ENCODE data around the gene PTPN4. TPM values are rescaled to one million over a fixed set of nuclear protein-coding genes. Genes with fewer than 3 reads are reported as not detected.
A peak's percentile ranks its signal among the peaks of the same experiment; 100 is the strongest.

Gene PTPN4
- total RNA-seq, 1 experiment from 2014 or later, result 80.5 TPM

DNA sequence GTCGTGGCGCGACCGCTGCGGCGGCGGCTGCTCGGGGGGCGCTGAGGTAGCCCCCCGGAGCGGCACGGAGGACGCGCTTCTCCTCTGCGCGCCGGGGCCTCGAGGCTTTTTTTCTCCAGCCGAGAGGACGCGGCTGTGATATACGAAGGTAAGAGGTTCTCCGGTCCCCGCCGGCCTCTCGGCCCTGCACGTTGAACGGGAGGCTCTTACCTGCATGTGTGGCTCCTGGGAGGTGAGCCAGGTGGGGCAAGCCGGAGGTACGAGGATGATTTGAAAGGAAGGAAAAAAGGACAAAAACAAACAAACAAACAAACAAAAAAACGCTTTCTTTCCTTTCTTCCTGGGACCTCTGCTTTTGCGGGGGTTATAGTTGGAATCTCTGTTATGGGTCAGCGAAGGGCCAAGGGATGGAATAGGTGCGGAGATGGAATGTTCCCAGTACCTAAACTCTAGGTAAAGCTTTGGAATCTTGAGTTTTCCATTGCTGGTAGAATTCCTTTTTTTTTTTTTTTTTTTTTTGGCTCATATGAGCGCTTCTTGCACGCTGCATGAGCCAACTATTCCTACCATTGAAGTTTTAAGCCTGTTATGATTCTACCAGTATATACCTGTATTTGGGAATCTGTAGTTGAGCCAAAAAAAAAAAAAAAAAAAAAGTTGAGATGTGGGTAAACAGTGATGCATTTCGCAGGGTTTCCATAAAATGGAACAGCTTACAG lies 674 bp downstream of the PTPN4 start:
- Histone ChIP-seq H3K23ac (ENCODE audit: insufficient read length, low read depth, low read length) (no peak overlapping the region), H2BK5ac (ENCODE audit: insufficient read length, low read length) (peak overlapping the region; percentile 18), H3K14ac (ENCODE audit: insufficient read depth, low read length) (peak overlapping the region; percentile 80), H3K4me2 (ENCODE audit: insufficient read depth, insufficient read length, low read length) (peak overlapping the region; percentile 90), H2AFZ (ENCODE audit: low read length) (peak overlapping the region; percentile 9), H2BK15ac (ENCODE audit: low read depth, low read length) (no peak overlapping the region), H2BK120ac (ENCODE audit: low read depth, low read length, poor library complexity, severe bottlenecking) (peak overlapping the region; percentile 82), H3K56ac (ENCODE audit: insufficient read length, low read depth, low read length) (no peak overlapping the region), H3K9me3 (ENCODE audit: control insufficient read depth, low read depth, low read length) (no peaks in the 10 kb centered on the region), H4K91ac (ENCODE audit: insufficient read length, low read depth, low read length) (no peak overlapping the region), H2BK20ac (ENCODE audit: low read depth, low read length, poor library complexity, severe bottlenecking) (no peak overlapping the region), H3K4ac (ENCODE audit: low read depth, low read length) (no peak overlapping the region), H3K23me2 (ENCODE audit: insufficient read length, low read depth, low read length, poor library complexity, severe bottlenecking) (peaks cover 10% of the 10 kb centered on the region), H4K8ac (replicated peaks; ENCODE audit: insufficient read length, low read depth, low read length) (no peak overlapping the region), H2AK5ac (ENCODE audit: insufficient read length, low read length) (no peak overlapping the region), H3K79me2 (ENCODE audit: insufficient read depth, low read length) (peaks cover 23% of the 10 kb centered on the region; the same call in 1 of the 2 replicates), H2BK12ac (ENCODE audit: insufficient read length, low read depth, low read length) (no peak overlapping the region), H3K27ac (ENCODE audit: insufficient read length, low read depth, low read length) (peak overlapping the region; percentile 52), H3K9ac (ENCODE audit: extremely low read depth, insufficient read length, low read length) (peak overlapping the region; percentile 97), H3K27me3 (ENCODE audit: insufficient read depth, low read length) (no peaks in the 10 kb centered on the region), H4K5ac (ENCODE audit: insufficient read length, low read depth, low read length) (no peak overlapping the region), H3K18ac (ENCODE audit: insufficient read length, low read depth, low read length) (peak overlapping the region; percentile 82), H4K20me1 (ENCODE audit: control insufficient read depth, insufficient read depth, insufficient read length) (no peaks in the 10 kb centered on the region), H3K4me1 (ENCODE audit: insufficient read depth, low read length) (peaks cover 2% of the 10 kb centered on the region; the same call in 1 of the 2 replicates), H3T11ph (ENCODE audit: low read length) (no peak overlapping the region), H3K79me1 (ENCODE audit: insufficient read depth, low read depth, low read length, poor library complexity, severe bottlenecking) (no peaks in the 10 kb centered on the region)
- Mint-ChIP-seq H3K27ac (peak overlapping the region; percentile 93 to 97 (median 95)), H3K36me3 (ENCODE audit: insufficient read depth in 1 of 3, low read depth in 3 of 3) (peaks cover 0 to 9% (median 2%) of the 10 kb centered on the region in 3 experiments; a peak in 2 of 7 replicates), H3K9me3 (no peaks in the 10 kb centered on the region), H3K4me1 (peaks cover 33 to 39% of the 10 kb centered on the region in 2 experiments), H3K27me3 (ENCODE audit: low read depth) (no peaks in the 10 kb centered on the region; the same call in none of the 2 replicates), H3K4me3 (peak overlapping the region; percentile 85 to 94)
- DNase-seq, result peak; percentile 60
- TF ChIP-seq, protein P1, sequence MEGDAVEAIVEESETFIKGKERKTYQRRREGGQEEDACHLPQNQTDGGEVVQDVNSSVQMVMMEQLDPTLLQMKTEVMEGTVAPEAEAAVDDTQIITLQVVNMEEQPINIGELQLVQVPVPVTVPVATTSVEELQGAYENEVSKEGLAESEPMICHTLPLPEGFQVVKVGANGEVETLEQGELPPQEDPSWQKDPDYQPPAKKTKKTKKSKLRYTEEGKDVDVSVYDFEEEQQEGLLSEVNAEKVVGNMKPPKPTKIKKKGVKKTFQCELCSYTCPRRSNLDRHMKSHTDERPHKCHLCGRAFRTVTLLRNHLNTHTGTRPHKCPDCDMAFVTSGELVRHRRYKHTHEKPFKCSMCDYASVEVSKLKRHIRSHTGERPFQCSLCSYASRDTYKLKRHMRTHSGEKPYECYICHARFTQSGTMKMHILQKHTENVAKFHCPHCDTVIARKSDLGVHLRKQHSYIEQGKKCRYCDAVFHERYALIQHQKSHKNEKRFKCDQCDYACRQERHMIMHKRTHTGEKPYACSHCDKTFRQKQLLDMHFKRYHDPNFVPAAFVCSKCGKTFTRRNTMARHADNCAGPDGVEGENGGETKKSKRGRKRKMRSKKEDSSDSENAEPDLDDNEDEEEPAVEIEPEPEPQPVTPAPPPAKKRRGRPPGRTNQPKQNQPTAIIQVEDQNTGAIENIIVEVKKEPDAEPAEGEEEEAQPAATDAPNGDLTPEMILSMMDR (conservative IDR thresholded peaks at IDR 0.05), result no peak
- WGBS (ENCODE audit: extremely low coverage, insufficient read length, low lambda C conversion rate), result no CpG with 5 or more reads among the region's 37 CpGs
